SU-DHL-6 (cell line): Measurements from ENCODE around the gene ELFN2.

Experiments used
- H2AFZ ChIP-seq: fragments of 200-600 bp; sonication (generic); 2 replicates; pipeline ENCODE4 v1.6.1; 2014; ENCODE audit warnings: low read depth, mild to moderate bottlenecking, moderate library complexity, mixed read lengths, antibody characterized with exemption, low read length; ENCODE audit not compliant: severe bottlenecking
- H3F3A ChIP-seq: fragments of 200-600 bp; shearing (Covaris generic); 2 replicates; pipeline ENCODE4 v1.6.0; 2016; ENCODE audit warnings: antibody characterized with exemption, mild to moderate bottlenecking; ENCODE audit not compliant: insufficient read depth
- H3K27ac ChIP-seq: fragments of 200-600 bp; sonication (generic); 2 replicates; pipeline ENCODE4 v1.5.1; 2016; ENCODE audit warnings: low read depth, mild to moderate bottlenecking, low read length, moderate library complexity, mixed read lengths
- H3K27me3 ChIP-seq: fragments of 200-600 bp; sonication (generic), shearing (Covaris generic); 2 replicates; pipeline ENCODE4 v1.6.0; 2014; ENCODE audit warnings: mild to moderate bottlenecking, low read length
- H3K36me3 ChIP-seq: fragments of 200-600 bp; sonication (generic); 2 replicates; pipeline ENCODE4 v1.6.1; 2014; ENCODE audit warnings: mild to moderate bottlenecking, low read length, mixed read lengths
- H3K4me2 ChIP-seq: fragments of 300-600, 200-600 bp; shearing (Covaris generic), sonication (generic); 2 replicates; pipeline ENCODE4 v1.6.0; 2014; ENCODE audit warnings: low read length, low read depth, mild to moderate bottlenecking; ENCODE audit not compliant: poor library complexity, severe bottlenecking
- H3K4me3 ChIP-seq: fragments of 200-600 bp; sonication (generic); 2 replicates; pipeline ENCODE4 v1.5.1; 2014; ENCODE audit warnings: antibody characterized with exemption, low read length, mild to moderate bottlenecking, mixed read lengths; ENCODE audit not compliant: insufficient read depth, poor library complexity, severe bottlenecking
- H3K79me2 ChIP-seq: fragments of 200-600 bp; sonication (generic); 2 replicates; pipeline ENCODE4 v1.6.1; 2014; ENCODE audit warnings: mild to moderate bottlenecking, low read length, moderate library complexity; ENCODE audit not compliant: insufficient read depth
- H3K9ac ChIP-seq: fragments of 200-600 bp; sonication (generic); 2 replicates; pipeline ENCODE4 v1.7.0; 2014; ENCODE audit warnings: mild to moderate bottlenecking, low read length
- H3K9me2 ChIP-seq: fragments of 200-600 bp; sonication (generic); replicated peaks from 2 replicates; pipeline ENCODE4 v1.6.1; 2014; ENCODE audit warnings: low read length; ENCODE audit not compliant: insufficient read depth
- H3K9me3 ChIP-seq: fragments of 200-600 bp; sonication (generic); 2 replicates; pipeline ENCODE4 v1.6.1; 2014; ENCODE audit warnings: low read length, mixed read lengths; ENCODE audit not compliant: insufficient read depth
- H4K20me1 ChIP-seq: fragments of 200-600 bp; sonication (generic); 2 replicates; pipeline ENCODE4 v1.6.1; 2014; ENCODE audit warnings: low read depth, mild to moderate bottlenecking, antibody characterized with exemption, low read length, moderate library complexity, mixed read lengths
- CTCF ChIP-seq: fragments of 200-600 bp; sonication (generic); IDR thresholded peaks from one replicate; pipeline ENCODE4 v1.5.1; 2017; ENCODE audit warnings: antibody characterized with exemption, mild to moderate bottlenecking, low read length, moderate library complexity; ENCODE audit not compliant: insufficient read depth, poor library complexity, severe bottlenecking
- EZH2phosphoT487 ChIP-seq: fragments of 200-600 bp; sonication (generic), shearing (Covaris generic); conservative IDR thresholded peaks from 2 replicates; pipeline ENCODE4 v1.6.1; 2018; ENCODE audit warnings: mild to moderate bottlenecking, antibody characterized with exemption, low read length, moderate library complexity, mixed read lengths

Gene ELFN2

GRCh38 chr22:37407856-37408255, 19.4 kb downstream of the ELFN2 start:
- Histone ChIP-seq H2AFZ (no peak overlapping the region), H4K20me1 (no peaks in the 10 kb centered on the region), H3K36me3 (no peaks in the 10 kb centered on the region), H3K4me3 (no peak overlapping the region), H3K9me2 (no peaks in the 10 kb centered on the region), H3K9me3 (no peaks in the 10 kb centered on the region), H3K79me2 (no peaks in the 10 kb centered on the region), H3K4me2 (no peak overlapping the region), H3K27ac (no peak overlapping the region), H3K9ac (no peak overlapping the region), H3F3A (no peaks in the 10 kb centered on the region), H3K27me3 (no peaks in the 10 kb centered on the region)
- TF ChIP-seq EZH2phosphoT487 (no peak), CTCF (no peak)

- Histone ChIP-seq H3K27ac (no peak overlapping the region), H3K4me3 (no peak overlapping the region), H3K9ac (no peak overlapping the region), H3F3A (no peaks in the 10 kb centered on the region), H4K20me1 (no peaks in the 10 kb centered on the region), H2AFZ (no peak overlapping the region), H3K27me3 (no peaks in the 10 kb centered on the region), H3K9me3 (no peaks in the 10 kb centered on the region), H3K79me2 (no peaks in the 10 kb centered on the region), H3K4me2 (no peak overlapping the region), H3K9me2 (no peaks in the 10 kb centered on the region), H3K36me3 (no peaks in the 10 kb centered on the region)
- TF ChIP-seq EZH2phosphoT487 = no peak
- no peak for TF ChIP-seq CTCF
Observed at GRCh38 chr22:37406441-37407235, 20.6 kb downstream of the ELFN2 start.

GRCh38 chr22:37404091-37404490, 23.2 kb downstream of the ELFN2 start:
- H3K4me2 ChIP-seq = no peak overlapping the region

More at GRCh38 chr22:37404091-37404490, 23.2 kb downstream of the ELFN2 start:
- Histone ChIP-seq H3F3A (no peaks in the 10 kb centered on the region), H4K20me1 (no peaks in the 10 kb centered on the region), H3K27ac (no peak overlapping the region), H3K79me2 (no peaks in the 10 kb centered on the region), H3K9me3 (no peaks in the 10 kb centered on the region), H2AFZ (no peak overlapping the region), H3K4me3 (no peak overlapping the region), H3K9ac (no peak overlapping the region), H3K36me3 (no peaks in the 10 kb centered on the region), H3K27me3 (no peaks in the 10 kb centered on the region), H3K9me2 (no peaks in the 10 kb centered on the region)
- TF ChIP-seq CTCF (no peak), EZH2phosphoT487 (no peak)
